ENCODE measurements around the gene MLC1.

GRCh38 chr22:50061141-50061823 is 23.9 kb downstream of the MLC1 start:
- TF ChIP-seq, protein P1, sequence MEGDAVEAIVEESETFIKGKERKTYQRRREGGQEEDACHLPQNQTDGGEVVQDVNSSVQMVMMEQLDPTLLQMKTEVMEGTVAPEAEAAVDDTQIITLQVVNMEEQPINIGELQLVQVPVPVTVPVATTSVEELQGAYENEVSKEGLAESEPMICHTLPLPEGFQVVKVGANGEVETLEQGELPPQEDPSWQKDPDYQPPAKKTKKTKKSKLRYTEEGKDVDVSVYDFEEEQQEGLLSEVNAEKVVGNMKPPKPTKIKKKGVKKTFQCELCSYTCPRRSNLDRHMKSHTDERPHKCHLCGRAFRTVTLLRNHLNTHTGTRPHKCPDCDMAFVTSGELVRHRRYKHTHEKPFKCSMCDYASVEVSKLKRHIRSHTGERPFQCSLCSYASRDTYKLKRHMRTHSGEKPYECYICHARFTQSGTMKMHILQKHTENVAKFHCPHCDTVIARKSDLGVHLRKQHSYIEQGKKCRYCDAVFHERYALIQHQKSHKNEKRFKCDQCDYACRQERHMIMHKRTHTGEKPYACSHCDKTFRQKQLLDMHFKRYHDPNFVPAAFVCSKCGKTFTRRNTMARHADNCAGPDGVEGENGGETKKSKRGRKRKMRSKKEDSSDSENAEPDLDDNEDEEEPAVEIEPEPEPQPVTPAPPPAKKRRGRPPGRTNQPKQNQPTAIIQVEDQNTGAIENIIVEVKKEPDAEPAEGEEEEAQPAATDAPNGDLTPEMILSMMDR (IDR thresholded peaks at IDR 0.05; ENCODE audit: insufficient read depth, low read depth, low read length): no peak
- no peak for TF ChIP-seq EZH2 (IDR thresholded peaks at IDR 0.05; ENCODE audit: insufficient read depth, low read length)
